ENCODE data around the gene CHD9.

GRCh38 chr16:53091466-53092211, 36.8 kb downstream of the CHD9 start:
- TF ChIP-seq, protein P1, sequence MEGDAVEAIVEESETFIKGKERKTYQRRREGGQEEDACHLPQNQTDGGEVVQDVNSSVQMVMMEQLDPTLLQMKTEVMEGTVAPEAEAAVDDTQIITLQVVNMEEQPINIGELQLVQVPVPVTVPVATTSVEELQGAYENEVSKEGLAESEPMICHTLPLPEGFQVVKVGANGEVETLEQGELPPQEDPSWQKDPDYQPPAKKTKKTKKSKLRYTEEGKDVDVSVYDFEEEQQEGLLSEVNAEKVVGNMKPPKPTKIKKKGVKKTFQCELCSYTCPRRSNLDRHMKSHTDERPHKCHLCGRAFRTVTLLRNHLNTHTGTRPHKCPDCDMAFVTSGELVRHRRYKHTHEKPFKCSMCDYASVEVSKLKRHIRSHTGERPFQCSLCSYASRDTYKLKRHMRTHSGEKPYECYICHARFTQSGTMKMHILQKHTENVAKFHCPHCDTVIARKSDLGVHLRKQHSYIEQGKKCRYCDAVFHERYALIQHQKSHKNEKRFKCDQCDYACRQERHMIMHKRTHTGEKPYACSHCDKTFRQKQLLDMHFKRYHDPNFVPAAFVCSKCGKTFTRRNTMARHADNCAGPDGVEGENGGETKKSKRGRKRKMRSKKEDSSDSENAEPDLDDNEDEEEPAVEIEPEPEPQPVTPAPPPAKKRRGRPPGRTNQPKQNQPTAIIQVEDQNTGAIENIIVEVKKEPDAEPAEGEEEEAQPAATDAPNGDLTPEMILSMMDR (IDR thresholded peaks at IDR 0.05) = no peak
- no peak for TF ChIP-seq POLR2A (IDR thresholded peaks at IDR 0.05)

All from thyroid gland (tissue), 4 donors.